ENCODE measurements around the gene COQ7.

GRCh38 chr16:19029980-19030379 is 37.4 kb upstream of the COQ7 start:
- no peak for TF ChIP-seq TCF12 (IDR thresholded peaks at IDR 0.05; ENCODE audit: low read depth)
- no peak for TF ChIP-seq EGR1 (IDR thresholded peaks at IDR 0.05)
- TF ChIP-seq EP300 (IDR thresholded peaks at IDR 0.05; ENCODE audit: borderline replicate concordance): no peak
- no peak for TF ChIP-seq YY1 (IDR thresholded peaks at IDR 0.05; ENCODE audit: low read depth)
- no peak for TF ChIP-seq CEBPB (IDR thresholded peaks at IDR 0.05)
- no peak for TF ChIP-seq MAX (IDR thresholded peaks at IDR 0.05)
- TF ChIP-seq TAF1 (IDR thresholded peaks at IDR 0.05; ENCODE audit: low read depth): no peak
- no peak for TF ChIP-seq RAD21 (IDR thresholded peaks at IDR 0.05; ENCODE audit: low read depth)
- TF ChIP-seq, protein P1, sequence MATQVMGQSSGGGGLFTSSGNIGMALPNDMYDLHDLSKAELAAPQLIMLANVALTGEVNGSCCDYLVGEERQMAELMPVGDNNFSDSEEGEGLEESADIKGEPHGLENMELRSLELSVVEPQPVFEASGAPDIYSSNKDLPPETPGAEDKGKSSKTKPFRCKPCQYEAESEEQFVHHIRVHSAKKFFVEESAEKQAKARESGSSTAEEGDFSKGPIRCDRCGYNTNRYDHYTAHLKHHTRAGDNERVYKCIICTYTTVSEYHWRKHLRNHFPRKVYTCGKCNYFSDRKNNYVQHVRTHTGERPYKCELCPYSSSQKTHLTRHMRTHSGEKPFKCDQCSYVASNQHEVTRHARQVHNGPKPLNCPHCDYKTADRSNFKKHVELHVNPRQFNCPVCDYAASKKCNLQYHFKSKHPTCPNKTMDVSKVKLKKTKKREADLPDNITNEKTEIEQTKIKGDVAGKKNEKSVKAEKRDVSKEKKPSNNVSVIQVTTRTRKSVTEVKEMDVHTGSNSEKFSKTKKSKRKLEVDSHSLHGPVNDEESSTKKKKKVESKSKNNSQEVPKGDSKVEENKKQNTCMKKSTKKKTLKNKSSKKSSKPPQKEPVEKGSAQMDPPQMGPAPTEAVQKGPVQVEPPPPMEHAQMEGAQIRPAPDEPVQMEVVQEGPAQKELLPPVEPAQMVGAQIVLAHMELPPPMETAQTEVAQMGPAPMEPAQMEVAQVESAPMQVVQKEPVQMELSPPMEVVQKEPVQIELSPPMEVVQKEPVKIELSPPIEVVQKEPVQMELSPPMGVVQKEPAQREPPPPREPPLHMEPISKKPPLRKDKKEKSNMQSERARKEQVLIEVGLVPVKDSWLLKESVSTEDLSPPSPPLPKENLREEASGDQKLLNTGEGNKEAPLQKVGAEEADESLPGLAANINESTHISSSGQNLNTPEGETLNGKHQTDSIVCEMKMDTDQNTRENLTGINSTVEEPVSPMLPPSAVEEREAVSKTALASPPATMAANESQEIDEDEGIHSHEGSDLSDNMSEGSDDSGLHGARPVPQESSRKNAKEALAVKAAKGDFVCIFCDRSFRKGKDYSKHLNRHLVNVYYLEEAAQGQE (IDR thresholded peaks at IDR 0.05; ENCODE audit: low read depth): no peak
- TF ChIP-seq, protein P2, sequence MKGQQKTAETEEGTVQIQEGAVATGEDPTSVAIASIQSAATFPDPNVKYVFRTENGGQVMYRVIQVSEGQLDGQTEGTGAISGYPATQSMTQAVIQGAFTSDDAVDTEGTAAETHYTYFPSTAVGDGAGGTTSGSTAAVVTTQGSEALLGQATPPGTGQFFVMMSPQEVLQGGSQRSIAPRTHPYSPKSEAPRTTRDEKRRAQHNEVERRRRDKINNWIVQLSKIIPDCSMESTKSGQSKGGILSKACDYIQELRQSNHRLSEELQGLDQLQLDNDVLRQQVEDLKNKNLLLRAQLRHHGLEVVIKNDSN (IDR thresholded peaks at IDR 0.05): no peak
- no peak for TF ChIP-seq CREB1 (IDR thresholded peaks at IDR 0.05; ENCODE audit: low read depth)
